IPS-20b (cell line): ENCODE results near the gene CCR9.

ENCODE experiments used
- H3K27ac ChIP-seq: one replicate; pipeline ENCODE4 v1.5.1; 2013; ENCODE audit warnings: low read length
- H3K27me3 ChIP-seq: 2 replicates; pipeline ENCODE4 v1.6.1; 2013; ENCODE audit warnings: mild to moderate bottlenecking, low read length, inconsistent platforms; ENCODE audit not compliant: insufficient read depth
- H3K36me3 ChIP-seq: 2 replicates; pipeline ENCODE4 v1.6.1; 2013; ENCODE audit warnings: low read depth, mild to moderate bottlenecking, inconsistent platforms, low read length, moderate library complexity; ENCODE audit not compliant: insufficient read depth
- H3K4me1 ChIP-seq: 2 replicates; pipeline ENCODE4 v1.6.1; 2013; ENCODE audit warnings: mild to moderate bottlenecking, control low read depth, inconsistent platforms, low read length, moderate library complexity; ENCODE audit not compliant: insufficient read depth
- H3K4me3 ChIP-seq: 2 replicates; pipeline ENCODE4 v1.5.1; 2013; ENCODE audit warnings: mild to moderate bottlenecking, low read length, inconsistent platforms
- H3K9ac ChIP-seq: 2 replicates; pipeline ENCODE4 v1.6.1; 2013; ENCODE audit warnings: low read depth, mild to moderate bottlenecking, inconsistent platforms, low read length, moderate library complexity
- H3K9me3 ChIP-seq: 2 replicates; pipeline ENCODE4 v1.6.1; 2013; ENCODE audit warnings: mild to moderate bottlenecking, low read depth, low read length, inconsistent platforms; ENCODE audit not compliant: insufficient read depth

Gene CCR9

DNA sequence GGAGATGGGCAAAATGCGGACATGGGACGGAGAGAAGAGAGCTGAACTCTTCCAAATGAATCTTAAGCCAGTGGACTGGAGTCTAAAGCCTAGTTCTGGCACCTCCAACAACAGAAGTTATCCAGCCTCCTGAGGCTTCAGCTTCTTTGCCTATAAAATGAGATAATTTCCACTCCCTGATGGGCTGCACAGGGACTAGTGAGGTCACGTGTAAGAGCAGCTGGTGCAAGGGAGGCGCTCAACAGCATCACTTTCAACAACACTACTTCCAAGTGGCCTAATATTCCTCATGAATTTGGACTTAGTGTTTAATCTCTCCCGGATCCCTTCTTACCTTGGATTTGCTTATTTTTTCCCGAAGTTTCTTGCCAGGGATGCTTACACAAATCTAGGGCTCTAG, 65.6 kb downstream of the CCR9 start:
- peaks cover 95% of the 10 kb centered on the region for H3K36me3 ChIP-seq

DNA sequence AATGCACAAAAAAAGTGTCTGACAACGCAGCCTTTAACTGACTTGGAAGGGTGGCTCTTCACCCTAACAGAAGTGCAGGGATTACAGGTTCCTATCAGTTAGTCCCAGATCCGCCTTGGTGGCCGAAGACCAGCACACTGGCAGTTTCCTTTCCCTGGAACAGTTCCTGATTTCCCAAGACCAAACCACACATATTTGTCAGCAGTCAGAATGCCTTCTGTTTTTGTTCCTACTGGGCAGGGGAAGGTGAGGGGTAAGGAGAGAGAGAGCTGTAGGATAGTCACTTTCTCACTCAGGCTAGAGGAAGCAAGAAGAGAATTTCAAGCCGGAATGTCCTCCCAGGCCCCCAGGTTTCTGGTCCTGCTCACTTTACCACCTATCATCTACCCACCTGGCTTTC, 66.1 kb downstream of the CCR9 start:
- Histone ChIP-seq H3K36me3 (peaks cover 95% of the 10 kb centered on the region), H3K27ac (no peak overlapping the region), H3K27me3 (no peaks in the 10 kb centered on the region), H3K9ac (no peak overlapping the region), H3K4me3 (no peak overlapping the region), H3K4me1 (no peaks in the 10 kb centered on the region), H3K9me3 (no peaks in the 10 kb centered on the region)

More for the DNA sequence above, 65.6 kb downstream of the CCR9 start:
- H3K4me3 ChIP-seq: no peak overlapping the region
- no peaks in the 10 kb centered on the region for H3K27me3 ChIP-seq
- no peak overlapping the region for H3K27ac ChIP-seq
- no peaks in the 10 kb centered on the region for H3K4me1 ChIP-seq
- H3K9ac ChIP-seq: no peak overlapping the region
- H3K9me3 ChIP-seq: no peaks in the 10 kb centered on the region
